HFF-Myc (cell line): ENCODE measurements around the gene HLA-DQA2.
"Not testable (repeated sequence)": the region's sequence is repeated elsewhere in the genome, so short reads cannot be mapped to it uniquely, and the experiment has no call there.

ENCODE experiments used
- DNase-seq: peaks from one replicate; pipeline ENCODE4 v3.0.0-alpha.2; 2011; ENCODE audit warnings: low read depth; ENCODE audit errors: extremely low read depth
- H3K4me3 ChIP-seq: replicated peaks from 2 replicates; pipeline ENCODE4 v1.5.1; 2011; ENCODE audit warnings: low read depth, mild to moderate bottlenecking, control low read depth, low read length
- TF ChIP-seq, protein P1 (sequence below): IDR thresholded peaks from 2 replicates; pipeline ENCODE4 v1.5.1; 2012; ENCODE audit warnings: mild to moderate bottlenecking, low read depth, low read length, control low read depth; ENCODE audit errors: missing control alignments

The HLA-DQA2 gene

DNA sequence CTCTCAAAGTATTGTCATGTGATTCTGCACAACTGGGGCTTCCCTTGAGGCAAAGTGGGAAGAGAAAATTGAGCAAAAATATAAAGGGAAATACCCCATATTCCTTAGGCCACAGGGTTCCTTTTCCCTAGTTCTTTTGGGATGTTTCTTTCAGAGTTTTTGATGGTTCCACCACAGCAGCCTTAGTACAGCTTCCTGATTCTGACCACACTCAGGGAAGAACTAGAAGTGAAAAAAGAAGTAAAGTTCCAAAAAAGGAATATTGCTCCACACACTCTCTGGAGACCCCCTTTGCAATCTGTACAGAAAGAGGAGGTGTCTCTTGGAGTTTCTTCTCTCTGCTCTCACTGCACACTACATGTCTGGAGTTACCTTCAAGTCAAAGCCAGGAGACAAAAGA, 27.9 kb upstream of the HLA-DQA2 start:
- TF ChIP-seq, protein P1, sequence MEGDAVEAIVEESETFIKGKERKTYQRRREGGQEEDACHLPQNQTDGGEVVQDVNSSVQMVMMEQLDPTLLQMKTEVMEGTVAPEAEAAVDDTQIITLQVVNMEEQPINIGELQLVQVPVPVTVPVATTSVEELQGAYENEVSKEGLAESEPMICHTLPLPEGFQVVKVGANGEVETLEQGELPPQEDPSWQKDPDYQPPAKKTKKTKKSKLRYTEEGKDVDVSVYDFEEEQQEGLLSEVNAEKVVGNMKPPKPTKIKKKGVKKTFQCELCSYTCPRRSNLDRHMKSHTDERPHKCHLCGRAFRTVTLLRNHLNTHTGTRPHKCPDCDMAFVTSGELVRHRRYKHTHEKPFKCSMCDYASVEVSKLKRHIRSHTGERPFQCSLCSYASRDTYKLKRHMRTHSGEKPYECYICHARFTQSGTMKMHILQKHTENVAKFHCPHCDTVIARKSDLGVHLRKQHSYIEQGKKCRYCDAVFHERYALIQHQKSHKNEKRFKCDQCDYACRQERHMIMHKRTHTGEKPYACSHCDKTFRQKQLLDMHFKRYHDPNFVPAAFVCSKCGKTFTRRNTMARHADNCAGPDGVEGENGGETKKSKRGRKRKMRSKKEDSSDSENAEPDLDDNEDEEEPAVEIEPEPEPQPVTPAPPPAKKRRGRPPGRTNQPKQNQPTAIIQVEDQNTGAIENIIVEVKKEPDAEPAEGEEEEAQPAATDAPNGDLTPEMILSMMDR: no peak
- no peak for DNase-seq
- H3K4me3 ChIP-seq: no peak overlapping the region

DNA sequence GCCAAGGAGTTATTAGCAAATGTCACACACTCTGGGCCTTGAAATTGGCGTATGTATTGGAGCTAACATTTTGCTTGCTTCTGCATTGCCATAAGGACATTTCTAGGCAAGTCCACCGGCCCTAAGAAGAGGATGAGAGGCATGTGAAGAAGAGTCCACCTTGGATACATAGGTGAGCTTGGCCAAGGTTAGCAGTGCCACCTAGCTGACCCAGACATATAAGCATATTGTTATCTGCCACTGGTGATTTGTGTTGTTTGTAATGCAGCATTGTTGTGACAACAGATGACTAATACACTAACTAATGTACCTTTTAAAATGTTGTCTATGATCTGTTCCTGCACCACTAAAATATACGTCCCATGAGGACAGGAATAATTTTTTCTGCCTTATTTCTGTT, 24.8 kb upstream of the HLA-DQA2 start:
- no peak overlapping the region for H3K4me3 ChIP-seq
- TF ChIP-seq, protein P1: no peak
- DNase-seq: no peak

DNA sequence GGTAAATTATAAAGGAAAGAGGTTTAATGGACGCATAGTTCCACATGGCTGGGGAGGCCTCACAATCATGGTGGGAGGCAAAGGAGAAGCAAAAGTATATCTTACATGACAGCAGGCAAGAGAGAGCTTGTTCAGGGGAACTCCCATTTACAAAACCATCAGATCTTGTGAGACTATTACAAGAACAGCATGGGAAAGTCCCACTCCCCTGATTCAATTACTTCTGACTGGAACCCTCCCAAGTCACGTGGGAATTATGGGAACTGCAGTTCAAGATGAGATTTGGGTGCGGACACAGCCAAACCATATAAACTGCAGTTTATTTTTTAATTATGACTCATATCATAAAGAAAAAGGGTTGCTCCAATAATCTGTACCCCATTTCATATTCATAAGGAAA, 22.3 kb upstream of the HLA-DQA2 start:
- no peak overlapping the region for H3K4me3 ChIP-seq
- TF ChIP-seq, protein P1: no peak
- DNase-seq: no peak

DNA sequence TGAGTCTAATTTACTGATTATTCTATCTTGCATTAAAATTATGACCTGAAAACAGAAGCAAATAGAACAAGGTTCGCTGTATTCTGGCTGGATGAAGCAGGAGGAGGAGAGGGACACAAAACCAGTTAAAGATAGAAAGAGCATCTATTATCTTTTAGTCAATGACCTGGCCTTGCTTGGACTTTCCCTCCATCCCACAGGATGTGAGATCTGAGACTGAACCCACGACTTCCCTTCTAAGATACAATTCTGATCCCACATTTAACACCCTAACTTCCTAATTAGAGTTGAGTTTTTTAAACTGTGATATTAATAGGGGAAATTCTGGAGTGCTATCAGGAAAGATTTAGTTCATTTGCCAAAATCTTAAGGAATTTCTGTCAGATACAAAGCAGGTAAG, 3.1 kb upstream of the HLA-DQA2 start:
- TF ChIP-seq, protein P1: no peak
- H3K4me3 ChIP-seq: no peak overlapping the region
- no peak for DNase-seq

DNA sequence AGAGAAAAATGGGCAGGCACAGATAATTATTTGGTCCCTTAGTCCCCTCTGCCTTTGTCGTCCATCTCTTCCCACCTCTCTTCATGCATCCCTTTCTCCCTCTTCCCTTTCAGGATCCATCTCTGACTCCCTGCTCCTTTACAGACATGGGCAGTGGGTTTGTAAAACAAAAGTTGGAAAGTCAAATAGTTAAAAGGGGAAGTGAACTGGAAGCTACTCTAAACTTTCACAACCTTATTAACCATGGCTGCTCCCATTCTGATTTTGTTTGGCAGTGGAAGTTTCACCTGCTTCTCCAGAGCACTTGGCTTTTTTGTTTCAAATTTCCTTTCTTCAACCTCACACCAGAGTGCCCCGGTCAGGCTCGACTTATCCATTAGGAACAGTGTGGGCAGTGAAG, 1.2 kb downstream of the HLA-DQA2 start:
- no peak for DNase-seq

DNA sequence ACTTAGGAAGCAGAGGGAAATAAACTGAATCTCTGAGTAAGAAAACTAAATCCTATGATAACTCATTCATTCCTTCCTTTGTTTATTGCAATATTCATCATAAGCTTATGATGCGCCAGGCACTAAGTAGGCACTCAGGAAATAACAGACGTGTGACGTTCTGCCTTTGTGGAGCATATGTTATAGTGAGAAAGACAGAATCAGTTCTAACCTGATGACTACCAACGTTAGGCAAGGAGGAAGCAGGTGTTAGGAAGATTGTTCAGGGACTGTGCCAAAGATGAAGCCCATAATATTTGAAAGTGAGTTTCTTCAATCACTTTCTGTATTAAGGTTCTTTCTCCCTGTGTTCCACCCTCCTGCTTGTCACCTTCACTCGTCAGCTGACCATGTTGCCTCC, 3.6 kb downstream of the HLA-DQA2 start:
- DNase-seq: no peak
- no peak overlapping the region for H3K4me3 ChIP-seq
- TF ChIP-seq, protein P1: no peak

More for the DNA sequence above, 1.2 kb downstream of the HLA-DQA2 start:
- TF ChIP-seq, protein P1: no peak
- H3K4me3 ChIP-seq: no peak overlapping the region

DNA sequence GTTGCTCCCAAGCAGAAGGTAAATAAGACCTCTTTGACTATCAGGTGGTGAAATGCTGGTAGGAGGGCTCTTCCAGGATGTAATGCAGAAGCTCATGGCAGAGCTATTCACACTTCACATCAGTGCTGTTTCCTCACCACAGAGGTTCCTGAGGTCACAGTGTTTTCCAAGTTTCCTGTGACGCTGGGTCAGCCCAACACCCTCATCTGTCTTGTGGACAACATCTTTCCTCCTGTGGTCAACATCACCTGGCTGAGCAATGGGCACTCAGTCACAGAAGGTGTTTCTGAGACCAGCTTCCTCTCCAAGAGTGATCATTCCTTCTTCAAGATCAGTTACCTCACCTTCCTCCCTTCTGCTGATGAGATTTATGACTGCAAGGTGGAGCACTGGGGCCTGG, 4.5 kb downstream of the HLA-DQA2 start:
- not testable (repeated sequence) for DNase-seq, H3K4me3 ChIP-seq
